ENCODE data around the gene CRACR2B.

The CRACR2B gene

DNA sequence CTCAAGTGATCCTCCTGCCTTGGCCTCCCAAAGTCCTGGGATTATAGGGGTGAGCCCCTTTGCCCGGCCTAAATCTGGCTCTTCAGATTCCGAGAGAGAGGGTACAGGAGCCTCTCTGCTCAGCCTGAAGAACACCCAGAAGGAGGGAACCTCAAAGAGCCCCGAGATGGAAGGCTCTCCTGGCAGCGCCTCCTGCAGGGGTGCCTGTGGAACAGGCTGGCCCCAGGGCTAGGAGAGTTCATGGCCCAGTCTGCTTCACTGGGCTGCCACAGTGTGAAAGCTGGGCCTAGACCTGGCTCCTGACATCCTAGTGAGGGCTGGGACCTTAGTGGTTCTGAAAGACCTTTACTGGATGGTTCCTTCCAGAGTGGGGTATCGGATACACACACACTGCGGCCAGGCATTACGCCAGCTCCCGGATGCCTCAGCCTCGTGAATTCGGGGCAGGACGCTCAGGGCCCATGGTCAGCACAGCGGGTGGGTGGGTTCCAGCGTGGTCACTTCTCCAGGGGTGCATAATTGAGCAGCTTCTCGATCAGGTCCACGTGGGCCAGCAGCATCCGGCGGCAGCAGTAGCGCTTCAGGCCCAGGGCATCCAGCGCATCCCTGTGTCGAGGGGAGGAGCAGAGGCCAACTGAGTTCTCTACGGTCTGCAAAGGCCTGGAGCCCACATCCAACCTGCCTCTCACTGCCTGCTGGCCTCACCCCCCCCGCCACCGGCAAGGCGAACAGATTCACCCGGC is 12.3 kb downstream of the CRACR2B start:
- DNase-seq: peak; percentile 50

- peak; percentile 55 for DNase-seq
These were observed 14.3 kb downstream of the CRACR2B start for GRCh38 chr11:841981-842369.

GRCh38 chr11:842370-843002 is 14.8 kb downstream of the CRACR2B start, which contains the start of the genes POLR2L and TSPAN4:
POLR2L (minus strand) TSS chr11:842529; CDS start chr11:842508, 21 bp downstream.
TSPAN4 (plus strand) TSS chr11:842852; CDS start chr11:850305, 7,453 bp downstream.
- DNase-seq: peak; percentile 95

DNA sequence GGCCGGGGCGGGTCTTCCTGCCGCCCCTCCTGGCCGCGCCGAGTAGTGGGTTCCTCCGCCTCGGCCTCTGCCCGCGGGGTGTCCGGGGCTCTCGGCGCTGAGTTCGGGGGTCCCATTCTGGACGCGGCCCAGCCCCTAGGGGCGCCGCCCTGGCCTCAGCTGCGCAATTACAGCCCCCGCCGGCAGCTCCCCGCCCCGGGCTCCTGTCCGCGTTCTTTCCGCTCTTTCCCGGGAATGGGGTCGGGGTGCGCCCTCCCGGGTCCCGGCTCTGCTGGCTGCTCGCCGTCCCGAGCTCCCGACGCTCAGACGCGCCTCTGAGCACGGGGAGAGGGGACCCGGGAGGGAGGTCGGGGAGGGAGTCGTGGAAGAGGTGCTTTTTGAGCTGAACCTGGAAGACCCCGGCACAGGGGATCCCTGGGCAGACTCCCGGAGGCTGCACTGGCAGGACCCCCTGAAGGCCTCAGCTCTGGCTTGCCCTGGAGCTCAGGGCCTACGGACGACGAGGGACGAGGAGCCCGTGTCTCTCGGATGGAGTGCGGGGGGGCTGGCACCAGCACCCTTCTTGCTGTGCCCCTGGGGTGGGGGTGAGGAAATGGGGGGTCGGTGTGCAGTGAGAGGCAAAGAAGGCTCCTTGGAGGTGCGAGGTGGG is 15.5 kb downstream of the CRACR2B start:
- no peak for DNase-seq

- DNase-seq: peak; percentile 50
These were observed 16.3 kb downstream of the CRACR2B start for GRCh38 chr11:843818-844692.

DNA sequence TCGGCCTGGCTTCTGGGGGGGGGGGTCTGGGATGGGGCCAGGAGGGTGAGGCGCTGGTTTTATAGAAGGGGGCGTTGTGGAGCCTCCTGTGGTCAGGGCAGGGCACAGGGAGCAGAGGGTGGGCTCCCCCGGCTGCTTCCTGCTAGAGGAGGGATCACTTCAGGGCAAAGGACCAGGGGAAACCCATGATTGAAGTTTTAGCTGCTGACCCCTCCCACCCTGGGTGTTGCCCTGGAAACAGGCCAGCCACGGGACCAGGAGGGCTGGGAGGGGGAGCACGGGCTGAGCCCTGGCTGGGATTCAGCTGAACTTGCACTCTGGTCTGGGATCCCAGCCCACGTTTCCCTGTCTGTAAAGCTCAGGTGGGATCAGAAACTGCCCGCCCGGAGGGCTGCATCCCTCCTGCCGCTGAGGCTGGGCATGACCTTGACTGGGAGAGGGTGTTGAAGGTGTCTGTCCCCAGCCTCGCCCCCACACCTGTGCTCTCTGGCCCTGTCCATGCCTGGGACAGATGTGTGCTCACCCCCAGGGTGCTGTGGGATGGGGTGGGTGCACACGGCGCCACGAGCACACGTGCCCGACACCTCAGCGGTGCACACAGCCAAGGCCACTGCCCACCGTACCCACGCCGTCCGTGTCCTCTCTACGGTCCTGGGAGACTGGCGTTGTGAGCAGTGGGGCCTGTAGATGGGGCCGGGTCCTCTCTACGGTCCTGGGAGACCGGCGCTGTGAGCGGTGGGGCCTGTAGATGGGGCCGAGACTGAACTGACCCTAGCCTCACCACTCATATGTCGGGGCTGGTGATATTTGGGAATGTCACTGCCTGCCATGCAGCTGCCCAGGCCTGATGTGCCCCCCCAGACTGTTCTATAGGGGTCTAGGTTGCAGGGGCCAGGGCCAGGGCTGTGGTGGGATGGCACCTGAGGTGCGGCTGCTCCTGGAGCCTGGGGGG is 17.2 kb downstream of the CRACR2B start:
- DNase-seq: peak; percentile 94

DNA sequence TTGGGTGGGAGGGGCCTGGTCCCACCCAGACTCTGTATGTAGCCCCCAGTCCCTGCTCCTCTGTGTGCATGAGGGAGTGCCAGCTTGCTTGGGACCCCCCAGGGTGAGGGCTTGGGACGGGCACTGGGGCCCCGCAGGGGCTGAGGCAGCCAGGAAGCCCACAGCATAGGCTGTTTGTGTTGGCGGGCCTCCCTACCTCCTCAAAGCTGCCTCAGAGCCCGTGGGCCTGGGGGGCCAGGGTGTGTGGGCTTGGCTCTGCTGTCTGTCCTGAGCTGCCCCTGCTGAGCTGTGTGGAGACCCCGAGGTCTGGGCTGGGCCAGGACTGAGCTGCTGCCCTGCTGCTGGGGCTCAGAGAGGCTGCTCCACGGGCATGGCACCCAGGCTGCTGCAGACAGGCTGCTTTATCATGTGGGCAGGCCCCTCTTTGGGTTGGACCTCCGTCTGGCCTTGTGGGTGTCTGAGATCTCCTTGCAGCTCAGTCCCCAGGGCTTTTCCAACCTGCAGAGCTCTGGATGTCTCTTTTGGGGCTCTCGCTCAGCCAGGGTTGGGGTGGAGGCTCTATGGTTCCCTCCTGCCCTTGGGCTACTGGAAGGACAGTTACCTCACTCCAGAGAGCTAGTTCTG is 18.3 kb downstream of the CRACR2B start:
- DNase-seq: peak; percentile 82

- no peak for DNase-seq
These were observed 18.9 kb downstream of the CRACR2B start for GRCh38 chr11:846496-847098.

DNA sequence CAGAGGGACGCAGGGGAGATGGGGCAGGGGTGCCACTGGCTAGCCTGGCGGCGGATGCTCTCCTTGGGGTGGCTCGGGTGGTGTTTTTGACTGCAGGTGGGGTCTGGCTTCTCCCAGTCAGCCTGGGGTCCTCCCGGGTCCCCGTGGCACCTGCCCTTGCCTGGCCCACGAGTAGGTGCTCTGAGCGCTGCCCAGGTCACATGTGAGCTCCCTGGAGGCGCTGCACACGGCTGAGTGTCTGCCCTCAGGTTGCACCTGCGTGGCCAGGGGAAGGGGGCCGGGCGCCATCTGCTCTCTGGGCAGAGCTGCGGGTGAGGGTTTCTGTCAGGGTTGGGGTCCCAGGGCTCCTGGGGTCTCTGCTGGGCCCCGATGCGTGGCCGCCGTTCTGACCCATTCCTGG is 20.2 kb downstream of the CRACR2B start:
- DNase-seq: no peak

DNA sequence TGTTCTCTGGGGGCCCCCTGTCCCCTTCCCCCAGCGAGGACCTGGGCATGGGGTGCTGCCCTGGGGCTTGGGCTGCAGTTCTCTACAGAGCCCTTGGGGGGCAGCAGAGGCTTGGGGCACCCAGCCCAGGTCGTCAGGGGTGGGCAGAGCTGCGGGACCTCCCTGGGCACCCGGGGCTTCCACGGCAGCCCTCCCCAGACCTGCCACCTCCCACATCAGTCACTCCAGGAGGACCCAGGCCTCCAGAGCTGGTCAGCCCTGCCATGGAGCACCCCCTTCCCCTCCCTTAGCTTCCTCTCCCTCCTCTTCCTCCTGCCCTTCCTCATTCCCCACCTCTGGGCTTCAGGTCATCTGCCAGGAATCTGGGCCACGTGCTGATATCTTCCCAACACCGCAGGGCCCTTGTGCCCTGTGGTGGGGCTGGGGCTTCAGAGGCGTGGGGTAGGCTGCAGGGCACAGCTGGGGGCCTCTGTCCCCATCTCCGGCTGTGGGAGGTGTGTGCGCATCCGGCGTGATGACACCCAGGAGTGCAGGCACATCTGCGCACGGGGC is 20.7 kb downstream of the CRACR2B start:
- DNase-seq: peak; percentile 78

DNA sequence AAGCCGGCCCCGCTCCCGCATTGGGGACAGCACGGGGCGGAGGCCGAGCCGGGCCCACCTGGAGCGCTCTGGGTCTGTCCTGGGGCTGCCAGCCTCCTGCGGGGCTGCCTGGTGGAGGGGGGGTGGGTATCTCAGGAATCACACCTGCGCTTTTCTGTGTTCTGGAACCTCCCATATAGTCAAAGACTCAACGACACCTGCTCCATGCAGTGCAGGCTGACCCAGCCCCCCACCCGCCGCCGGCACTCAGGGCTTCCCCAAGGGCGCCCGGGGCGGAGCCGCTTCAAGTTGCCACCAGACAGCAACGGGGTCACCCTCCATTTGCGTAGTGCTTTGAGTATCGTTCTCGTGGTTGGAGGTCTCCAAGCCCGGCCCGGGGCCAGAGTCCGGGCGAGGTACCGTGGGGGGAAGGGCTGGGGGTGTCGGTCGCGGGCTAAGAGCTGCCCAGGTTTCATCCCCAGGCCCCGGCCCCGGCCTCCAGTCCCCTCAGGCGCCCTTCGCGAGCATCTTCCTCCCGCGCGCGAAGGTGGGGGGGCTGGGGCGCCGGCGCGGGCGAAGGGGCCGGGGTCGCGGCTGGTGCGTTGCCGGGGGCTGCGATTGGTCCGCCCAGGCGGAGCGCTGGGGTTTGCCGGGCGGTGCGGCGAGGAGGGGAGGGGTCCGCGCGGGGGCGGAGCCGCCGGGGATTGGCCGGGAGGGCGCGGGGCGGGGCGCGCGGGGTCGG is 21.5 kb downstream of the CRACR2B start:
- no peak for DNase-seq

DNA sequence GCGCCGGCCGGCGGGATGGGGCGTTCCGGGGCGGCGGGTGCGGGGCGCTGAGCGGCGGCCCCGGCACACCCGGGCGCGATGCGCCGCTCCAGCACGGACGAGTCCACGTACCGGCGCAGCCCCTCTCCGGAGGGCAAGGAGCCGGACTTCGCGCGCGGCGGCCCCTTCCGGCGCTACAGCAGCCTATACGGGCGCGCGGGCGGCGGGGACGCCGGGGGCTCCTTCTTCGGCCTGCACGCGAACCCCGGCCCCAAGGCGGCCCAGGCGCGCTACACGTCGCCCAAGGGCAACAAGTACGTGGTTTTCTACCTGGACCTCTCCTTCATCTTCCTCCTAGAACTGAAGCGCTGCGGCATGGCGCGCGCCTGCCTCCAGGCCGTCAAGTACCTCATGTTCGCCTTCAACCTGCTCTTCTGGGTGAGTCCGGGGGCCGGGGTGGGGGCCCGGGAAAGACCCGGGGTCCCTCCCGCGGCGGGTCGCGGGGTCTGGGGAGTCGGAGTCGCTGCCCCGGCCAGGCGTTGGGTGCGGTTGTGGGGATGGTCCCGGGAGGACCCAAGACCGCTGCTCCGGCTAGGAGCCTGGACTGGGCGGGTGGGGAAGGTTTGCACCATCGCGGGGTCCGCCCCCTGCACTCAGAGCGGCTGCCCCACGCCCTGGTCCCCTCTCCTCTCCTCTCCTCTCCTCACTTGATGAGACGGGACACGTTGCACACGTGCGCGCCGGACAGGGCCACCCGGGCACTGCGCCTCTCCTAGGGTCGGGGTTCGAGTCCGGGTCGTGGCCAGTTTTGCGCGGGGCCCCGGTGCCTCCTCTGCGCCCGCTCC is 22.4 kb downstream of the CRACR2B start:
- DNase-seq: no peak

- DNase-seq: peak; percentile 60
These were observed 23.4 kb downstream of the CRACR2B start for GRCh38 chr11:850775-851763.

DNA sequence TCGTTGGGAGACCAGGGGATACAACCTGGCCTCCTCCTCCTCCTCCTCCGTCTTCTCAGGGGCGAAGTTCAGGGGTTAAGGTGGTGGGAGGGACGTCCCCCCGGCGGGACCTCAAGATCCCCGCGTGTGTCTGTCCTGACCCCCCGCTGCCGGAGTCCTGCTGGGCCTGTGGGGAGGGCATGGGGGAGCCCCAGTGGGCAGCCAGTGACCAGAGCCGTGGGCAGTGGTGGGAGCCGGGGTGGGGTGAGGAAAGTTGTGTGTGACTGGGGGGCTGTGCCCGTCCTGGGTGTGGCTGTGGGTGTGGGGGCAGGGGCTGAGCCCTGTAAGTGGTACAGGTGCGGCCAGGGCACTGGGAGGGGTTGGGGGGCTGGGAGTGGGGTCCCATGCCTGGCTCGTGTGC is 25.0 kb downstream of the CRACR2B start:
- no peak for DNase-seq

GRCh38 chr11:853682-854448 is 26.1 kb downstream of the CRACR2B start:
- no peak for DNase-seq

DNA sequence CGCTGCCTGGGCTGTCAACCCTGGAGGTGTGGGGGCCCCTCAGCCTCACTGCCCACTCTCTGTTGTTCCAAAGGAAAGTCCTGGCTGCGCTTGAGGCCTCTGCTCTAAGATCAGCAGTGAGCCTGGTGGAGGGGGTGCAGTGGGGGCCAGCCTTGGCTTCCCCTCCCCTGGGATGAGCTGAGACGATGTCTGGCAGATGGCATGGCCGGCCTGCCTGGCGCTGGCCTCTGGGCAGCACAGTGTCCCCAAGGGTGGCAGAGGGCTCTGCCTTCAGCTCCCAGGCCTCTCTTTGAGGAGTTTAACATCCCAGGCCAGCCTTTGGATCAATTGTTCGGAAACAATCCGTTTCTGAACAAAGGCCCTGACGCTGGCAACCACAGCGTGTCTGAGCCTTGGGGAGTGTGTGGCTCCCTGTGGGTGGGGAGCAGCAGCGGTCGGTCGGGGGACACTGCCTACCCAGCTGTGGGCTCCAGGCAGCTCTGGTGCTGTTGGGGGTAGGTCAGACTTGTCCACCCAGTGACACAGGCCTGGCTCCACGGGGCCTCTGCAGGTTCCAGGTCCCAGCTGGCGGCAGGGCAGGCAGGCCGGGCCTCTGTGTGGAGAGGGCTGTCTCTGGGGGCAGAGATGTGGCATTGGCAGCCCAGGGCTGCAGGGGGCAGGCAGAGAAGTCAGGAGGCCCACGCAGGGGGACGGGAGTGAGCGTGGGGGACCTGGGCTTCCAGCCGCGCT is 27.0 kb downstream of the CRACR2B start:
- DNase-seq: no peak
